GM10847 (cell line): ENCODE data around the gene SAMD10.

ENCODE experiments used
- POLR2A ChIP-seq: IDR thresholded peaks from 2 replicates; pipeline ENCODE4 v1.6.1; 2011; ENCODE audit not compliant: insufficient read length; ENCODE audit errors: extremely low read depth

SAMD10 gene

GRCh38 chr20:63963784-63964301, 15.6 kb downstream of the SAMD10 start:
- TF ChIP-seq POLR2A, result no peak

- TF ChIP-seq POLR2A, result no peak
Observed at GRCh38 chr20:63963348-63963741, 16.1 kb downstream of the SAMD10 start.

- no peak for TF ChIP-seq POLR2A
Observed at GRCh38 chr20:63962426-63963347, 16.8 kb downstream of the SAMD10 start.

GRCh38 chr20:63961664-63962425, 17.6 kb downstream of the SAMD10 start:
- no peak for TF ChIP-seq POLR2A

- TF ChIP-seq POLR2A, result no peak
Observed at GRCh38 chr20:63959699-63960075, 19.8 kb downstream of the SAMD10 start.

- no peak for TF ChIP-seq POLR2A
Observed at GRCh38 chr20:63958964-63959698, 20.3 kb downstream of the SAMD10 start.

- no peak for TF ChIP-seq POLR2A
Observed at GRCh38 chr20:63958471-63958870, 21.0 kb downstream of the SAMD10 start.

- TF ChIP-seq POLR2A, result no peak
Observed at GRCh38 chr20:63957690-63958441, 21.6 kb downstream of the SAMD10 start.

GRCh38 chr20:63957004-63957689, 22.3 kb downstream of the SAMD10 start:
- no peak for TF ChIP-seq POLR2A

GRCh38 chr20:63956664-63957003, 22.8 kb downstream of the SAMD10 start:
- no peak for TF ChIP-seq POLR2A

GRCh38 chr20:63955827-63956663, 23.4 kb downstream of the SAMD10 start, which contains the start of gene UCKL1:
TSS of gene UCKL1 (minus strand) at chr20:63956416. CDS start at chr20:63956372, 44 bp downstream.
- TF ChIP-seq POLR2A, result peak; percentile 84

GRCh38 chr20:63955281-63955826, 24.1 kb downstream of the SAMD10 start:
- no peak for TF ChIP-seq POLR2A
